Keratinocyte (primary cell): ENCODE data around the gene HNRNPM. TPM values are rescaled to one million over a fixed set of nuclear protein-coding genes. Genes with fewer than 3 reads are reported as not detected.
"Not testable (repeated sequence)": the region's sequence is repeated elsewhere in the genome, so short reads cannot be mapped to it uniquely, and the experiment has no call there.

ENCODE experiments used
- DNase-seq: peaks from one replicate; pipeline ENCODE4 v3.0.0-alpha.2; 2011; ENCODE audit warnings: low read depth, missing footprints, low spot score
- FAIRE-seq: peaks from 2 replicates; lab custom pipeline; 2011; peaks lifted over from hg19 to GRCh38; lab: Jason Lieb, UNC
- H2AFZ ChIP-seq: 2 replicates; pipeline ENCODE4 v1.6.0; 2012; ENCODE audit warnings: low read length, control low read depth, inconsistent platforms; ENCODE audit not compliant: control insufficient read depth
- H3K27ac ChIP-seq: 2 replicates; pipeline ENCODE4 v1.5.1; 2011; ENCODE audit warnings: low read length; ENCODE audit not compliant: control insufficient read depth, insufficient read depth
- H3K27me3 ChIP-seq: 3 replicates; pipeline ENCODE4 v1.6.0; 2011; ENCODE audit warnings: low read length; ENCODE audit not compliant: control insufficient read depth, insufficient read depth; ENCODE audit errors: extremely low read depth
- H3K36me3 ChIP-seq, 2 experiments: 2 replicates in 1 of 2; 3 replicates in 1 of 2; pipeline ENCODE4 v1.5.1; 2011; ENCODE audit warnings: low read length in 2 of 2, mild to moderate bottlenecking in 1 of 2; ENCODE audit not compliant: control insufficient read depth in 2 of 2, insufficient read depth in 2 of 2; ENCODE audit errors: extremely low read depth in 1 of 2
- H3K4me1 ChIP-seq: 3 replicates; pipeline ENCODE4 v1.5.1; 2011; ENCODE audit warnings: low read length; ENCODE audit not compliant: control insufficient read depth, insufficient read depth; ENCODE audit errors: extremely low read depth
- H3K4me2 ChIP-seq: 3 replicates; pipeline ENCODE4 v1.6.0; 2011; ENCODE audit warnings: low read depth, low read length; ENCODE audit not compliant: control insufficient read depth, insufficient read depth; ENCODE audit errors: extremely low read depth
- H3K4me3 ChIP-seq, 3 experiments: fragments of 200-600 bp in 1 of 3; sonication (generic) in 1 of 3; 2 replicates in 2 of 3; 3 replicates in 1 of 3; pipeline ENCODE4 v1.5.1; 2011 to 2016; ENCODE audit warnings: low read length in 3 of 3, mild to moderate bottlenecking in 3 of 3, control low read depth in 2 of 3, inconsistent platforms in 1 of 3, low read depth in 1 of 3, mixed read lengths in 1 of 3, mixed run types in 1 of 3, moderate library complexity in 1 of 3; ENCODE audit not compliant: control insufficient read depth in 2 of 3, insufficient read depth in 2 of 3; ENCODE audit errors: extremely low read depth in 1 of 3
- H3K79me2 ChIP-seq: 2 replicates; pipeline ENCODE4 v1.6.0; 2012; ENCODE audit warnings: low read length; ENCODE audit not compliant: control insufficient read depth, insufficient read depth
- H3K9ac ChIP-seq: 3 replicates; pipeline ENCODE4 v1.6.0; 2011; ENCODE audit warnings: low read length; ENCODE audit not compliant: control insufficient read depth, insufficient read depth; ENCODE audit errors: extremely low read depth
- H3K9me1 ChIP-seq: 3 replicates; pipeline ENCODE4 v1.6.0; 2011; ENCODE audit warnings: low read length; ENCODE audit not compliant: control insufficient read depth, insufficient read depth; ENCODE audit errors: extremely low read depth
- H3K9me3 ChIP-seq: 2 replicates; pipeline ENCODE4 v1.5.1; 2012; ENCODE audit warnings: low read depth, low read length; ENCODE audit not compliant: control insufficient read depth
- H4K20me1 ChIP-seq: 3 replicates; pipeline ENCODE4 v1.6.0; 2011; ENCODE audit warnings: low read length; ENCODE audit not compliant: control insufficient read depth, insufficient read depth; ENCODE audit errors: extremely low read depth
- EZH2 ChIP-seq: IDR thresholded peaks from one replicate; pipeline ENCODE4 v1.6.1; 2012; ENCODE audit warnings: inconsistent platforms, mild to moderate bottlenecking, low read length, moderate library complexity
- dilution Hi-C: fragments of 300-500 bp; cut with MboI; formaldehyde crosslinking; loops from one replicate; pipeline ENCODE4 v1.7.0; 2020; ENCODE audit warnings: low sequenced_read_pairs; ENCODE audit not compliant: extremely low pct_ligation_motif_present
- polyA plus RNA-seq, 5 experiments: library from polyadenylated mRNA; depleted of rRNA in 3 of 5; stranded (reverse) in 3 of 5; stranded (forward) in 1 of 5; unstranded in 1 of 5; fragments of >200 nt; gene quantifications; 1 replicate in 1 of 5; 2 replicates in 3 of 5; 3 replicates in 1 of 5; pipeline versions ENCODE4 v1.2.1 to v1.2.3, GENCODE V29; 2011 to 2012; ENCODE audit warnings: missing spikeins in 2 of 5, low read depth in 1 of 5, low replicate concordance in 1 of 5
- TF ChIP-seq, protein P1 (sequence below), 3 experiments: IDR thresholded peaks in 1 of 3; conservative IDR thresholded peaks in 1 of 3; optimal IDR thresholded peaks in 1 of 3; 2 replicates in 2 of 3; 3 replicates in 1 of 3; pipeline versions ENCODE3 to v1.5.1; 2011; ENCODE audit warnings: low read length in 3 of 3, mild to moderate bottlenecking in 3 of 3, moderate library complexity in 2 of 3, control low read depth in 1 of 3, inconsistent platforms in 1 of 3; ENCODE audit not compliant: insufficient read depth in 2 of 3; ENCODE audit errors: extremely low read depth in 1 of 3

The HNRNPM gene
- polyA plus RNA-seq, 1 donor (not counting 4 experiments of a cell fraction or from before 2014, with no cell fraction given), result 126 TPM

GRCh38 chr19:8423817-8424223, 21.0 kb upstream of the HNRNPM start:
- Histone ChIP-seq H3K9ac (peak overlapping the region; percentile 33), H3K27ac (no peak overlapping the region), H3K4me3 (no peak overlapping the region), H4K20me1 (no peaks in the 10 kb centered on the region), H3K79me2 (no peaks in the 10 kb centered on the region), H3K4me2 (peak overlapping the region; percentile 37), H3K27me3 (no peaks in the 10 kb centered on the region), H3K36me3 (peaks cover 0 to under 1% of the 10 kb centered on the region in 2 experiments), H3K9me3 (no peaks in the 10 kb centered on the region), H2AFZ (no peak overlapping the region), H3K4me1 (peaks cover 9% of the 10 kb centered on the region), H3K9me1 (no peaks in the 10 kb centered on the region)
- dilution Hi-C loops, result no loop called here
- FAIRE-seq, result no peak
- no peak for TF ChIP-seq EZH2
- TF ChIP-seq, protein P1, sequence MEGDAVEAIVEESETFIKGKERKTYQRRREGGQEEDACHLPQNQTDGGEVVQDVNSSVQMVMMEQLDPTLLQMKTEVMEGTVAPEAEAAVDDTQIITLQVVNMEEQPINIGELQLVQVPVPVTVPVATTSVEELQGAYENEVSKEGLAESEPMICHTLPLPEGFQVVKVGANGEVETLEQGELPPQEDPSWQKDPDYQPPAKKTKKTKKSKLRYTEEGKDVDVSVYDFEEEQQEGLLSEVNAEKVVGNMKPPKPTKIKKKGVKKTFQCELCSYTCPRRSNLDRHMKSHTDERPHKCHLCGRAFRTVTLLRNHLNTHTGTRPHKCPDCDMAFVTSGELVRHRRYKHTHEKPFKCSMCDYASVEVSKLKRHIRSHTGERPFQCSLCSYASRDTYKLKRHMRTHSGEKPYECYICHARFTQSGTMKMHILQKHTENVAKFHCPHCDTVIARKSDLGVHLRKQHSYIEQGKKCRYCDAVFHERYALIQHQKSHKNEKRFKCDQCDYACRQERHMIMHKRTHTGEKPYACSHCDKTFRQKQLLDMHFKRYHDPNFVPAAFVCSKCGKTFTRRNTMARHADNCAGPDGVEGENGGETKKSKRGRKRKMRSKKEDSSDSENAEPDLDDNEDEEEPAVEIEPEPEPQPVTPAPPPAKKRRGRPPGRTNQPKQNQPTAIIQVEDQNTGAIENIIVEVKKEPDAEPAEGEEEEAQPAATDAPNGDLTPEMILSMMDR (optimal IDR thresholded peaks at IDR 0.05 in 1 of 3, IDR thresholded peaks at IDR 0.05 in 1 of 3, conservative IDR thresholded peaks at IDR 0.05 in 1 of 3; ENCODE audit: extremely low read depth in 1 of 3, insufficient read depth in 2 of 3, low read length in 3 of 3), result no peak
- DNase-seq, result no peak

- H3K27me3 ChIP-seq, H3K4me1 ChIP-seq, H3K27ac ChIP-seq, H4K20me1 ChIP-seq, H3K4me2 ChIP-seq, dilution Hi-C loops, H2AFZ ChIP-seq, H3K9me3 ChIP-seq, H3K79me2 ChIP-seq, FAIRE-seq, H3K9ac ChIP-seq, H3K36me3 ChIP-seq, H3K9me1 ChIP-seq, H3K4me3 ChIP-seq, DNase-seq: not testable (repeated sequence)
These were observed 19.4 kb upstream of the HNRNPM start for GRCh38 chr19:8425331-8425730.

DNA sequence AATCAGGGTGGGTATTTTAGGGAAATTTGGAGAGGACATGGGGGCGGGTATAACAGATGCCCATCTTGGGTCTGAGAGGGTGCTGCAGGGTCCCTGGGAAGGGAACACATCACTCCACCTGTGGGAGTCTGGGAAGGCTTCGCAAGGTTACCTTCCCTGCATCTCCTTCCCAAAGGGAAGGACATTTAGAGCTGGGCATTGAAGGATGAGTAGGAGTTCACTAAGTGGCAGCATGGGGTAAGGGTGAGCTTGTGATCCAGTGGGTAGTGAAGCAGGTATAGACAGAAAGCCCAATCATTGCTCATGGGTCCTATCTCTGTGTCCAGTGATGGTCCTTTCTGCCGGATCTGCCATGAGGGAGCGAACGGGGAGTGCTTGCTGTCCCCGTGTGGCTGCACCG, 18.5 kb upstream of the HNRNPM start:
- Histone ChIP-seq H3K27ac (no peak overlapping the region), H3K27me3 (no peaks in the 10 kb centered on the region), H3K9ac (no peak overlapping the region), H3K9me1 (no peaks in the 10 kb centered on the region), H3K4me3 (no peak overlapping the region), H3K36me3 (peaks cover 0 to 2% of the 10 kb centered on the region in 2 experiments), H3K4me2 (no peak overlapping the region), H3K79me2 (no peaks in the 10 kb centered on the region), H4K20me1 (no peaks in the 10 kb centered on the region), H2AFZ (no peak overlapping the region), H3K4me1 (peaks cover 9% of the 10 kb centered on the region), H3K9me3 (no peaks in the 10 kb centered on the region)
- dilution Hi-C loops, result no loop called here
- FAIRE-seq, result no peak
- TF ChIP-seq EZH2, result no peak
- DNase-seq, result no peak
